Measurements from ENCODE around the gene EIF2A. TPM values are rescaled to one million over a fixed set of nuclear protein-coding genes. Genes with fewer than 3 reads are reported as not detected.
"Not testable (repeated sequence)": the region's sequence is repeated elsewhere in the genome, so short reads cannot be mapped to it uniquely, and the experiment has no call there.

EIF2A gene
- polyA plus RNA-seq, 6 donors from 2014 or later = 31.6 to 54.0 (median 42.9) TPM

DNA sequence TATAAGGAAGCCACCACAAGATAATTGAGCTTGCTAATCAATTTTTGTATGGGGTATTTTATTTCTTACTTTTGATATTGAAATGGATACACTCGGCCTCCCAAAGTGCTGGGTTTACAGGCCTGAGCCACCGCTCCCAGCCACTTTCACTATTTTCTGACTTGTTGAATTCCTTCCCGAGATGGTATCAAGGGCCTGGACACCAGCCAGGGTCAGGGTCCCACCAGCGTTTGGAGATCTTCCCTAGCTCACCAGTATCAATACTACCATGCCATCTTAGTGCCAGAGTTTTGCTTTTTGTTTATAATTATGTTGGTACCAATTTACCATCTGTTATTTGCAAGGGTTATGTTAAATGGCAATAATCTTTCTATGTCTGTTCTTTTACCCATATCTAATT is 51.1 kb downstream of the EIF2A start:
- Mint-ChIP-seq H3K9me3 (peaks cover 0 to 1% (median 0%) of the 10 kb centered on the region in 7 donors), H3K27ac (peak overlapping the region in 1 of 6 donors; percentile 81), H3K36me3 (no peaks in the 10 kb centered on the region), H3K4me1 (peaks cover 28 to 36% (median 30%) of the 10 kb centered on the region in 3 donors), H3K4me3 (no peak overlapping the region), H3K27me3 (no peaks in the 10 kb centered on the region)
- DNase-seq (no peak), ATAC-seq (ENCODE audit: low read depth in 2 of 2) (no peak)

DNA sequence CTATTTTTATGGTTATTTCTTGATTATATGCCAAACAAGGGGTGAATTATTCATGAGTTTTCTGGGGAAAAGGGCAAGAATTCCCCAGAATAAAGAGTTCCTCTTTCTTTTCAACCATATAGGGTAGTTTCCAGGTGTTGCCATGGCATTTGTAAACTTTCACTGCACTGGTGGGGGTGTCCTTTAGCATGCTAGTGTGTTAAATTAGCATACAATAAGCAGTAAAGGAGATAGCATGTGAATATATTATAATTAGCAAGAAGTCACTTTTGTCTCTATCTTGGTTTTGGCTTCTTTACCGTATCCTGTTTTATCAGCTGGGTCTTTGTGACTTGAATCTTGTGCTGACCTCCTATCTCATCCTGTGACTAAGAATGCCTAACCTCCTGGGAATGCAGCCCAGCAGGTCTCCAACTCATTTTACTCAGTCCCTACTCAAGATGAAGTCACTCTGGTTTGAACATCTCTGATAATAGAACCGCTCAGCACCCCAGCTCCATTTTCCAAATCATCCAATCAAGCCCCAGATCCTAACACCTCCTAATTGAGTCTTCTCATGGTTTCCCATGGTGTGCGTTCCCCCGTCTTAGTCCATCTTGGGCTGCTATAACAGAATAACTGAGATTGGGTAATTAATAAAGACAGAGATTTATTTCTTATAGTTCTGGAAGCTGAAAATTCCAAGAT is 53.2 kb downstream of the EIF2A start:
- Mint-ChIP-seq H3K36me3 (no peaks in the 10 kb centered on the region), H3K9me3 (peaks cover 0 to 1% (median 0%) of the 10 kb centered on the region in 7 donors), H3K4me3 (peak overlapping the region in 5 of 8 donors; percentile 17 to 87 (median 69)), H3K27ac (peak overlapping the region in 5 of 6 donors; percentile 79 to 99 (median 91)), H3K4me1 (peaks cover 39 to 51% (median 44%) of the 10 kb centered on the region in 3 donors), H3K27me3 (no peaks in the 10 kb centered on the region)
- ATAC-seq (ENCODE audit: low read depth in 2 of 2) = peak; percentile 5 to 12
- peak; percentile 46 for DNase-seq

DNA sequence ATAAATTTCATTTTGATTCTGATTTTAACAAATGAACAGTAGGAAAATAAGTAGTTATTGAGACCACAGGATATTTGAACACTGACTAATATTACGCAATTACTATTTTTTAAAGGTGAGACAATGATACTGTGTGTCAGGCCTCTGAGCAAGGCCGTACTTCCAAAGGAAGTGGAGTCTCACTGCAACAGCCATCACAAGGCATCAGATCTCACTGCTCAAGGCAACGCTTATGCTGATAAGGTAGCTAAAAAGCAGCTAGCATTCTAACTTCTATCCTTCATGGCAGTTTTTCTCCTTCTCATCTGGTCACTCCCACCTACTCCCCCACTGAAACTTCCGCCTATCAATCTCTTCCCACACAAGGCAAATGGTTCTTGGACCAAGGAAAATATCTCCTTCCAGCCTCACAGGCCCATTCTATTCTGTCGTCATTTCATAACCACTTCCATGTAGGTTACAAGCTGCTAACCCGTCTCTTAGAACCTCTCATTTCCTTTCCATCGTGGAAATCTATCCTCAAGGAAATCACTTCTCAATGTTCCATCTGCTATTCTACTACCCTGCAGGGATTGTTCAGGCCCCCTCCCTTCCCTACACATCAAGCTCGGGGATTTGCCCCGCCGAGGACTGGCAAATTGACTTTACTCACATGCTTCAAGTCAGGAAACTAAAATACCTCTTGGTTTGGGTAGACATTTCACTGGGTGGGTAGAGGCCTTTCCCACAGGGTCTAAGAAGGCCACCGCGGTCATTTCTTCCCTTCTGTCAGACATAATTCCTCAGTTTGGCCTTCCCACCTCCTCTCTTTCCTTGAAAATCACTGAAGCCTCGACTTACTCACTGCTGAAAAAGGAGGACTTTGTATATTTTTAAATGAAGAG is 54.3 kb downstream of the EIF2A start:
- H3K4me1 Mint-ChIP-seq = peaks cover 43 to 59% (median 49%) of the 10 kb centered on the region in 3 donors
- peak overlapping the region in 4 of 6 donors; percentile 6 to 99 (median 34) for H3K27ac Mint-ChIP-seq
- DNase-seq; H3K36me3 Mint-ChIP-seq; ATAC-seq (ENCODE audit: low read depth in 2 of 2); H3K27me3 Mint-ChIP-seq; H3K9me3 Mint-ChIP-seq: not testable (repeated sequence)
- peak overlapping the region in 3 of 8 donors; percentile 4 to 96 (median 96) for H3K4me3 Mint-ChIP-seq

DNA sequence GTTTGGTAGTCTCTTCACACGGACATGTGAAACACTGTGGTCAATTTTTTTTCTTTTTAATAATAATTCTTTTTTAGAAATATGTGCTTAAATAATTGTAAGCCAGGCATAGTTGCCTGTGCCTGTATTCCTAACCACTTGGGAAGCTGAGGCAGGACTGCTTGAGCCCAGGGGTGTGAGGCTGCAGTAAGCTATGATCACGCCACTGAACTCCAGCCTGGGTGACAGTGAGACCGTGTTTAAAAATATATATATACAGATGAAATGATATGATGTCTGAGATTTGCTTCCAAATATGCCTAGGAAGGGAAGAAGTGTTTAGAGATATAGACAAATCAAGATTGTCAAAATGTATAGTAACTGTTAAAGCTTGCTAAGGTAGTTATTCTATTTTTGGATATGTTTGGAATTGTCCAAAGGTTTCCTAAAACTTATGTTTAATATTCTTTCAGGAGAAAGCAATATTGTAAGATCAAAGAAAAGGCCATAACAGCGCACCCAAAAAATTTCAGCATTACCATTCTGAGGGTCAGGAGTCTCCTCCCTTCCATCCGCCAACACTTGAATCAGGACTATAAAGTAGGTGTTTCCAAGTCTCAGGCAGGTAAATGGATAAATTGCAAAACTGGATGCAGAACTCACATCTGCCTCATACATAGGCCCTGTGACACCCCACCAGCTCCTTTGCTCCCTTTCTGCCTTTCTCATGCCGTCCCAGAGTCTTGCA is 56.0 kb downstream of the EIF2A start:
- DNase-seq (no peak), ATAC-seq (ENCODE audit: low read depth in 2 of 2) (no peak)
- Mint-ChIP-seq H3K4me3 (peak overlapping the region; percentile 92 to 99 (median 97)), H3K27ac (peak overlapping the region; percentile 99 to 100 (median 100)), H3K27me3 (no peaks in the 10 kb centered on the region), H3K9me3 (peaks cover 0 to 1% (median 0%) of the 10 kb centered on the region in 7 donors), H3K36me3 (peaks cover 0 to 4% of the 10 kb centered on the region in 2 donors), H3K4me1 (peaks cover 53 to 76% (median 64%) of the 10 kb centered on the region in 3 donors)

DNA sequence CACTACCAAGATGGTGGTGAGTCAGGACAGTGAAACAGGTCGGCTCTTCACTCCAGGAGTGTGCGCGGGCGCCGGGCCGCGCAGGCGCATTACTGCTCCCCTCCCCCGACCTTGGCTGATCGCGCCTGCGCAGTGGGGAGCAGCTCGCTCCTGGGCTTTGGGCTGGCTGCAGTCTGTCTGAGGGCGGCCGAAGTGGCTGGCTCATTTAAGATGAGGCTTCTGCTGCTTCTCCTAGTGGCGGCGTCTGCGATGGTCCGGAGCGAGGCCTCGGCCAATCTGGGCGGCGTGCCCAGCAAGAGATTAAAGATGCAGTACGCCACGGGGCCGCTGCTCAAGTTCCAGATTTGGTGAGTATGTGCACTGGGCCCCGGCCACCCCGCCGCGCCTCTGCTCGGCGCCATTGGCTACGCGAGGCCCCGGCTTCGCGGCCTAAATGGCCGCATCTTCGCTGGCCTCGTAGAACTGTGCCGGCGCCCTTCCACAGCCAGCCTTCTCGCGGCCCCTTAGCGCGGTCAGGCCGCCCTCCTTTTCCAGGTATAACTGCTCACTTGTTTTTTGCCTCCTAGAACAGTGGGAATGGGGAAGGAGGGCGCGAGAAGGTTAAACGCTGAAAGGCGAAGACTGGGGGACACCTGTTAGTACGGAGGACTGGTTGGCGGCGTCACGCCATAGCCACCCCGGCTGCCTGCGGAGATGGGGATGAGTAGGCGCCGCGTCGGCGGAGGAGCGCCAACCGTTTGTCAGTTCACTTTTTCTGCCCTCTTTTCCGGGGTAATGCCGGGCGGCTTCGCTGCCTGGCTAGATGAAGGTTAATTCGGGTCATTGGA is 56.8 kb downstream of the EIF2A start, which contains the start of gene SELENOT:
TSS of gene SELENOT (plus strand) at position 169 of the 827 bp plus-strand sequence. CDS start at position 211, 42 bp downstream.
- Mint-ChIP-seq H3K27ac (peak within 1 kb of the TSS; percentile 99 to 100 (median 100)), H3K36me3 (peaks cover 0 to 9% of the 10 kb centered on the region in 2 donors), H3K27me3 (no peaks in the 10 kb centered on the region), H3K9me3 (peaks cover 0 to 1% (median 0%) of the 10 kb centered on the region in 7 donors), H3K4me3 (peak within 1 kb of the TSS; percentile 92 to 99 (median 97)), H3K4me1 (peaks cover 59 to 79% (median 69%) of the 10 kb centered on the region in 3 donors)
- peak; percentile 81 to 82 for ATAC-seq (ENCODE audit: low read depth in 2 of 2)
- DNase-seq = peak; percentile 95

DNA sequence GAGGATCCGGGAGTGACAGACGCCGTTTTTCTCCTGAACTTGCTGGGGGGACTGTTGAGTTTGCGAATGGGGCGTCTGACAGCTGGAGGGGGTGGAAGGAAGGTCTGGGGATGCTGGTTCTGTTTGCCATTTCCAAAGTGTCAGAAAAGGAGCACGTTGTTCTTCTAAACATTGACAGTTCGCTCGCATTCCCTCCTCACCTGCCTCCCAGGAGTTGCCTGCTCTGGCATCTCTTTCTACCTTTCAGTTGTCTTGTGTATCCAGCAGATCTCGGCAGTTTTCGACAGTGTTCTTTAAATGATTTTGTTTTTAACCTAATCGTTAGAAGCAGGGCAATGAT is 57.4 kb downstream of the EIF2A start:
- Mint-ChIP-seq H3K4me1 (peaks cover 65 to 76% (median 69%) of the 10 kb centered on the region in 3 donors), H3K4me3 (peak overlapping the region; percentile 92 to 99 (median 97)), H3K27ac (peak overlapping the region; percentile 99 to 100 (median 100)), H3K27me3 (no peaks in the 10 kb centered on the region), H3K9me3 (peaks cover 0 to 1% (median 0%) of the 10 kb centered on the region in 7 donors), H3K36me3 (peaks cover 0 to 9% of the 10 kb centered on the region in 2 donors)
- ATAC-seq (ENCODE audit: low read depth in 2 of 2) = no peak
- no peak for DNase-seq

DNA sequence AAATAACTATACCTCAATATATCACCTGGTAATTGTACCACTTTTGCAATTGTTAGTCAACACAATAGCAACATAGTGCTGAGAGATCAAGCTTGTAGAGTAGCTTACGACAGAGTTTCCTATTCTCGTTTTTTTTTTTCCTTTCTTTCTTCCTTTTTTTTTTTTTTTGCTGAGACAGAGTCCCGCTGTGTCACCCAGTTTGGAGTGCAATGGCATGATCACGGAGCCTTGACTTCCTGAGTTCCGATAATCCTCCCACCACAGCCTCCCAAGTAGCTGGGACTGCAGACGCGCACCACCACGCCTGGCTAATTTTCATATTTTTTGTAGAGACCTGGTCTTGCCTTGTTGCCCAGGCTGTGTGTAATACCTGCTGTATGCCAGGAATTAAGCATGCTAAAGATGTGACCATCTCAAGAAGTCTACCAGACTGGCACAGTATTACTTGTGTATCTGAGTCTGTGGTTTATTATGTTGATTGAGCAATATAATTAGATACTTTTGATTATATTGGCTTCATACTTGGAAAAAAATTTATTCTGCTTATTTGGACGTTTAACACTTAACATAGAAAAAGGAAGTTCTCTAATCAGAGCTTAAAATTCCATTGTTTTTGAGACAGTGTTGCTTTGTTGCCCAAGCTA is 59.5 kb downstream of the EIF2A start:
- ATAC-seq (ENCODE audit: low read depth in 2 of 2) (no peak), DNase-seq (peak; percentile 26)
- H3K4me3 Mint-ChIP-seq = peak overlapping the region; percentile 71 to 96 (median 82)

DNA sequence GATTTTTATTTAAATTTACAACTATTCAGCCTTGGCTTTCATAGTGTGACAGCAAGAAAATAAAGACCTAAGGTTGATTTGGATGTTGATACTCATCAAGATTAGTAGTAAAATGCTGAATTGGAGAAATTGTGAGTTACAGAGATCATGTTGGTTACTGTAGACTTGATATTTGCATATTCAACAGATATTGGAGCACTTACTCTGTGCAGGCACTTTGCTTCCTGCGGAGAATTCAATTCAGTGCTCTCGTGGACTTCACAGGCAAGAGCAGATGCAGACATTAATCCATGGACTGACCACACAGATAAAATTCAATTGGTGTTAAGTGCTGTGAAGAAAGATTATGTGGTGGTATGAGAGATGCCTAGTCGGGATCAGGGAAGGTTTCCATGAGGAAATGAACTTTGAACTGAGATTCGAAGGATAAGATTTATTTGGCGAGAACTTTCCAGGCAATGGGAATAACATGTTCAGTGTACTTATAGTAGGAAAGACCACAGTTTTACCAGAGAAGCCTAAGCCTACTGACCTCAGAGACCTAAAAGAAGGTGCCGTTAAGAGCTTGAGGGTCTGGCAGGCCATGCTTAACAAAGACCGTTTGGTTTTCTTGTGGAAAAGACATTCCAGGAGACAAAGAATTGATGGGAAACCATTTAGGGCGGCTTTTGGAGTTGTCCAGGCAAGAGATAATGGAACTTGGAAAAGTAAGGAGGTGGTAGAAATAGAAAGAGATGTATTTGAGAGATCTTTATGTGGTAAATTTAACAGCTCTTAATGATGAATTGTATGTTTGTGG is 60.9 kb downstream of the EIF2A start:
- peak overlapping the region in 4 of 6 donors; percentile 16 to 99 (median 60) for H3K27ac Mint-ChIP-seq

More for the DNA sequence above, 59.5 kb downstream of the EIF2A start:
- Mint-ChIP-seq H3K27ac (peak overlapping the region; percentile 47 to 99 (median 85)), H3K36me3 (peaks cover 0 to 9% of the 10 kb centered on the region in 2 donors), H3K9me3 (no peaks in the 10 kb centered on the region), H3K27me3 (no peaks in the 10 kb centered on the region), H3K4me1 (peaks cover 65 to 77% (median 76%) of the 10 kb centered on the region in 3 donors)

DNA sequence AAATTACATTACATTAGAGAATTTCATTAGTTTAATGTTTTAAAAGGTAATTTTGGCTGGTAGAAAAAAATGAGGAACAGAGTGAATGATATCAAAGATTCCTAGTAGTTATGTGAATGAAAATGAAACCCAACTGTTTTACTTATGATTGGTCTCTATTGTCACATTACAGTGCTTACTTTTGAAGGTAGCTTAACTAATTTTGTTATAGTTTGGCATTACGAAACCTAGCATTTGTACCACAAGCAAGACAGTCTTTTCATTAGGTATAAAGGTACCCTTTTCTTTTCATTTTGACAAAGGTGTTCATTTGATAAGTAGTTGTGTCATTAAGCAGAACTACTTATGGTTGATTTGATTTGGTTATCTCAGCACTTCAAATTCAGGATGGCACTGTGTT is 63.4 kb downstream of the EIF2A start:
- peak; percentile 29 to 49 for ATAC-seq (ENCODE audit: low read depth in 2 of 2)
- no peaks in the 10 kb centered on the region for H3K9me3 Mint-ChIP-seq
- H3K36me3 Mint-ChIP-seq = peaks cover 15 to 17% of the 10 kb centered on the region in 2 donors
- peak overlapping the region in 4 of 8 donors; percentile 4 to 64 (median 34) for H3K4me3 Mint-ChIP-seq
- H3K4me1 Mint-ChIP-seq = peaks cover 60 to 80% (median 76%) of the 10 kb centered on the region in 3 donors
- peak overlapping the region; percentile 34 to 93 (median 80) for H3K27ac Mint-ChIP-seq
- DNase-seq = no peak
- no peaks in the 10 kb centered on the region for H3K27me3 Mint-ChIP-seq

More for the DNA sequence above, 60.9 kb downstream of the EIF2A start:
- H3K4me3 Mint-ChIP-seq = peak overlapping the region in 7 of 8 donors; percentile 1 to 96 (median 47)
- peaks cover 57 to 76% (median 75%) of the 10 kb centered on the region in 3 donors for H3K4me1 Mint-ChIP-seq
- no peak for DNase-seq
- H3K9me3 Mint-ChIP-seq = no peaks in the 10 kb centered on the region
- no peak for ATAC-seq (ENCODE audit: low read depth in 2 of 2)
- H3K36me3 Mint-ChIP-seq = peaks cover 0 to 9% of the 10 kb centered on the region in 2 donors
- no peaks in the 10 kb centered on the region for H3K27me3 Mint-ChIP-seq

DNA sequence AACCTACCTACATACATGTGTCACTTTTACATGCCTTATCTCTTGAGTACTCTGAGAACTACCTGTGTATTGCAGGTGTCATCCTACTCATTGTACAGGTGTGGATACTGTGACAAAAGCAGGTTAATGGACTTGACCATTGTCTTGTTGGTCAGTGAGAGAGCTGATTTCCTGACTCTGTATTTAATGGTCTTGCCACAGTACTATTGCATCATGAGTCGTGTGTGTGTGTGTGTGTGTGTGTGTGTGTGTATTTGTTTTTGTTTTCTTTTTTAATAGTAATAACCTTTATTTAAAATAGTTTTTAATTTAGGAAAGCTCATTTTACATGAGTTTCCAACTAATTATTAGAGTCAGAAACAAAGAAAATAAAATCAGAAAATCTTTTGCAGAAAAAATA is 64.2 kb downstream of the EIF2A start:
- no peak for ATAC-seq (ENCODE audit: low read depth in 2 of 2)
- Mint-ChIP-seq H3K27me3 (no peaks in the 10 kb centered on the region), H3K4me1 (peaks cover 57 to 77% (median 71%) of the 10 kb centered on the region in 3 donors), H3K9me3 (no peaks in the 10 kb centered on the region), H3K36me3 (peaks cover 15 to 17% of the 10 kb centered on the region in 2 donors), H3K4me3 (peak overlapping the region in 1 of 8 donors; percentile 4), H3K27ac (peak overlapping the region in 2 of 6 donors; percentile 34 to 93)
- no peak for DNase-seq

DNA sequence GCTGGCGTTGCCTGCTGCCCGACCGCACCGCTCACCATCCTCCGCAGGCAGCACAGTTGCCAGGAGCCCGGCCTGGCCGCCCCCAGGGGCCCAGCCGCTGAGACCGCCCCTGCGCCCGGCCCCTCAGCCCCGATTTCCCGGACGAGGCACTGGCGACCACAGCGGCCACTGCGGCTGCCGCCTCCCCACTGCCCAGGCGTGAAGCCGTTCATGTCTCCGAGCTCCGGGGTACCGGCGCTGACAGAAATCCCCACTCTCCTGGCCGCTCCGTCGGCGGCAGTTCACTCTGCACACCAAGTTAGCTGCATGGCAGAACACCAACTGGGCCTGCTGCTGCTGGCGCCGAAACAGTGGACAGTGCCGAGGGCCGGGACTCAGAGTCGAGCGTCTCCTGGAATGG is 65.1 kb downstream of the EIF2A start:
- Mint-ChIP-seq H3K4me3 (no peak overlapping the region), H3K4me1 (peaks cover 52 to 68% (median 65%) of the 10 kb centered on the region in 3 donors), H3K9me3 (no peaks in the 10 kb centered on the region), H3K27ac (no peak overlapping the region), H3K36me3 (peaks cover 15 to 17% of the 10 kb centered on the region in 2 donors), H3K27me3 (no peaks in the 10 kb centered on the region)
- DNase-seq (no peak), ATAC-seq (ENCODE audit: low read depth in 2 of 2) (no peak)

All from naive B cell (primary cell).